OCI-LY1 (cell line): ENCODE data around the gene ABCA13.

Source experiments
- H2AFZ ChIP-seq: fragments of 200-600 bp; sonication (generic), shearing (Covaris generic); 2 replicates; pipeline ENCODE4 v1.6.0; 2014; ENCODE audit warnings: antibody characterized with exemption, mild to moderate bottlenecking, low read length
- H3F3A ChIP-seq: fragments of 200-600 bp; sonication (generic), shearing (Covaris generic); 2 replicates; pipeline ENCODE4 v1.6.0; 2014; ENCODE audit warnings: mild to moderate bottlenecking, antibody characterized with exemption, low read length, moderate library complexity; ENCODE audit not compliant: insufficient read depth
- H3K27ac ChIP-seq: fragments of 200-600 bp; sonication (generic); 2 replicates; pipeline ENCODE4 v1.5.1; 2014; ENCODE audit warnings: low read length, mixed run types, mild to moderate bottlenecking, low read depth; ENCODE audit not compliant: poor library complexity, severe bottlenecking
- H3K27me3 ChIP-seq: fragments of 200-600 bp; sonication (generic); 2 replicates; pipeline ENCODE4 v1.6.0; 2014; ENCODE audit warnings: antibody characterized with exemption, mild to moderate bottlenecking, low read length, moderate library complexity; ENCODE audit not compliant: insufficient read depth
- H3K36me3 ChIP-seq: fragments of 200-600 bp; sonication (generic); 2 replicates; pipeline ENCODE4 v1.6.1; 2014; ENCODE audit warnings: mild to moderate bottlenecking, antibody characterized with exemption, low read length, moderate library complexity, mixed read lengths; ENCODE audit not compliant: insufficient read depth
- H3K4me1 ChIP-seq: fragments of 200-600 bp; sonication (generic); 2 replicates; pipeline ENCODE4 v1.5.1; 2014; ENCODE audit warnings: mild to moderate bottlenecking, low read length, moderate library complexity; ENCODE audit not compliant: insufficient read depth, severe bottlenecking
- H3K4me2 ChIP-seq: fragments of 200-600 bp; sonication (generic), shearing (Covaris generic); 2 replicates; pipeline ENCODE4 v1.6.1; 2014; ENCODE audit warnings: low read length
- H3K4me3 ChIP-seq: fragments of 200-600 bp; sonication (generic); 2 replicates; pipeline ENCODE4 v1.5.1; 2014; ENCODE audit warnings: low read length, low read depth, mild to moderate bottlenecking, mixed read lengths; ENCODE audit not compliant: poor library complexity, severe bottlenecking
- H3K79me2 ChIP-seq: fragments of 200-600 bp; shearing (Covaris generic); 2 replicates; pipeline ENCODE4 v1.6.1; 2016; ENCODE audit warnings: mixed run types, low read length, mixed read lengths; ENCODE audit not compliant: insufficient read depth
- H3K9ac ChIP-seq: fragments of 200-600 bp; sonication (generic), shearing (Covaris generic); 2 replicates; pipeline ENCODE4 v1.6.1; 2014; ENCODE audit warnings: mild to moderate bottlenecking, low read length, mixed read lengths
- H3K9me2 ChIP-seq: fragments of 200-600 bp; sonication (generic), shearing (Covaris generic); 2 replicates; pipeline ENCODE4 v1.6.1; 2014; ENCODE audit warnings: low read depth, mild to moderate bottlenecking, low read length, mixed read lengths
- H3K9me3 ChIP-seq: fragments of 200-600 bp; shearing (Covaris generic); 2 replicates; pipeline ENCODE4 v1.6.1; 2014; ENCODE audit warnings: low read length, mixed read lengths
- H4K20me1 ChIP-seq: fragments of 200-600 bp; sonication (generic), shearing (Covaris generic); 2 replicates; pipeline ENCODE4 v1.6.0; 2016; ENCODE audit warnings: mild to moderate bottlenecking, low read length; ENCODE audit not compliant: insufficient read depth
- CTCF ChIP-seq: fragments of 200-600 bp; sonication (generic), shearing (Covaris generic); IDR thresholded peaks from 2 replicates; pipeline ENCODE4 v1.5.1; 2017; ENCODE audit warnings: mild to moderate bottlenecking, antibody characterized with exemption, low read length, moderate library complexity, mixed read lengths
- EZH2 ChIP-seq: fragments of 200-600 bp; sonication (generic), shearing (Covaris generic); IDR thresholded peaks from 2 replicates; pipeline ENCODE4 v1.8.0; 2017; ENCODE audit warnings: borderline replicate concordance, mixed run types, mild to moderate bottlenecking, antibody characterized with exemption, low read length, moderate library complexity, mixed read lengths

The ABCA13 gene

GRCh38 chr7:48173313-48173712, 2.1 kb downstream of the ABCA13 start:
- 0 out of 2 replicates have a peak, but pooled peaks cover 3% of the 10 kb centered on the region for H3K27me3 ChIP-seq
- H3K4me2 ChIP-seq = no peak overlapping the region
- H3K27ac ChIP-seq = no peak overlapping the region
- no peaks in the 10 kb centered on the region for H3K36me3 ChIP-seq
- H3K4me1 ChIP-seq = no peaks in the 10 kb centered on the region
- no peaks in the 10 kb centered on the region for H3K79me2 ChIP-seq
- no peaks in the 10 kb centered on the region for H3F3A ChIP-seq
- H3K4me3 ChIP-seq = no peak overlapping the region
- H2AFZ ChIP-seq = no peak overlapping the region
- H4K20me1 ChIP-seq = no peaks in the 10 kb centered on the region
- no peak for TF ChIP-seq EZH2
- no peak for TF ChIP-seq CTCF
- no peaks in the 10 kb centered on the region for H3K9me3 ChIP-seq
- H3K9ac ChIP-seq = no peak overlapping the region
- no peaks in the 10 kb centered on the region for H3K9me2 ChIP-seq

- Histone ChIP-seq H4K20me1 (no peaks in the 10 kb centered on the region), H3K79me2 (no peaks in the 10 kb centered on the region), H3K4me1 (no peaks in the 10 kb centered on the region), H3K9me2 (no peaks in the 10 kb centered on the region), H3K4me2 (no peak overlapping the region), H3K4me3 (no peak overlapping the region), H3K27me3 (0 out of 2 replicates have a peak, but pooled peaks cover 3% of the 10 kb centered on the region), H3K36me3 (no peaks in the 10 kb centered on the region), H3F3A (no peaks in the 10 kb centered on the region), H3K9ac (no peak overlapping the region), H3K9me3 (no peaks in the 10 kb centered on the region), H2AFZ (no peak overlapping the region), H3K27ac (no peak overlapping the region)
- no peak for TF ChIP-seq EZH2
- no peak for TF ChIP-seq CTCF
Observed at GRCh38 chr7:48173756-48174382, 2.6 kb downstream of the ABCA13 start.

- Histone ChIP-seq H3K9me3 (no peaks in the 10 kb centered on the region), H3K36me3 (no peaks in the 10 kb centered on the region), H2AFZ (no peak overlapping the region), H3F3A (no peaks in the 10 kb centered on the region), H3K27ac (no peak overlapping the region), H3K4me3 (no peak overlapping the region), H3K27me3 (0 out of 2 replicates have a peak, but pooled peaks cover 3% of the 10 kb centered on the region), H3K9ac (no peak overlapping the region), H3K9me2 (no peaks in the 10 kb centered on the region), H3K79me2 (no peaks in the 10 kb centered on the region), H3K4me2 (no peak overlapping the region), H3K4me1 (no peaks in the 10 kb centered on the region), H4K20me1 (no peaks in the 10 kb centered on the region)
- TF ChIP-seq CTCF = no peak
- TF ChIP-seq EZH2 = no peak
Observed at GRCh38 chr7:48175019-48175418, 3.8 kb downstream of the ABCA13 start.
